IMR-90 (cell line): ENCODE measurements around the gene THADA. TPM values are rescaled to one million over a fixed set of nuclear protein-coding genes. Genes with fewer than 3 reads are reported as not detected.

Experiments used
- ATAC-seq: fragments of 200-7000 bp; cut with Tn5 transposase; 2 replicates; pipeline ENCODE4 v1.9.1; 2020; ENCODE audit warnings: low read depth, mild to moderate bottlenecking, moderate library complexity
- BruUV-seq: library from RNA; stranded (reverse); fragments of 400-500 nt; replicated peaks from 2 replicates; lab custom pipeline; 2021; lab: Mats Ljungman, UMichigan
- CTCF ChIA-PET: fragments of 300-600 bp; formaldehyde crosslinking; extraction: SDS; loops from one replicate; lab custom pipeline; 2021; ENCODE audit warnings: antibody characterized with exemption; lab: Yijun Ruan, JAX
- POLR2A ChIA-PET: fragments of 300-600 bp; sonication (Branson Sonifier 250); formaldehyde crosslinking; loops from one replicate; lab custom pipeline; 2022; ENCODE audit warnings: antibody characterized with exemption; ENCODE audit not compliant: unreplicated experiment; lab: Charles Lee
- DNase-seq: peaks from one replicate; pipeline ENCODE4 v3.0.0; 2013
- H2AFZ ChIP-seq: replicated peaks from 2 replicates; pipeline ENCODE3; 2013; ENCODE audit warnings: low read length, mild to moderate bottlenecking; ENCODE audit not compliant: poor library complexity
- H2AK5ac ChIP-seq: 2 replicates; pipeline ENCODE4 v1.6.1; 2013; ENCODE audit warnings: low read depth, low read length, inconsistent platforms
- H2AK9ac ChIP-seq: replicated peaks from 2 replicates; pipeline ENCODE3; 2013; ENCODE audit warnings: mild to moderate bottlenecking, low read depth, low read length, moderate library complexity; ENCODE audit not compliant: poor library complexity
- H2BK120ac ChIP-seq: 2 replicates; pipeline ENCODE4 v1.6.1; 2013; ENCODE audit warnings: low read depth, low read length, inconsistent platforms
- H2BK15ac ChIP-seq: 3 replicates; pipeline ENCODE4 v1.6.1; 2013; ENCODE audit warnings: low read depth, low read length, inconsistent platforms
- H2BK20ac ChIP-seq: 2 replicates; pipeline ENCODE4 v1.6.1; 2013; ENCODE audit warnings: low read depth, mild to moderate bottlenecking, inconsistent platforms, low read length, moderate library complexity
- H2BK5ac ChIP-seq: 2 replicates; pipeline ENCODE4 v1.6.1; 2013; ENCODE audit warnings: mild to moderate bottlenecking, low read depth, low read length, inconsistent platforms; ENCODE audit not compliant: poor library complexity, severe bottlenecking
- H3K14ac ChIP-seq: replicated peaks from 2 replicates; pipeline ENCODE4 v1.6.1; 2013; ENCODE audit warnings: low read depth, low read length, inconsistent platforms
- H3K18ac ChIP-seq: 2 replicates; pipeline ENCODE4 v1.6.1; 2013; ENCODE audit warnings: low read depth, low read length, control low read depth
- H3K23ac ChIP-seq: 2 replicates; pipeline ENCODE4 v1.6.1; 2013; ENCODE audit warnings: low read depth, low read length, inconsistent platforms
- H3K27ac ChIP-seq: 2 replicates; pipeline ENCODE4 v1.5.1; 2013; ENCODE audit warnings: mild to moderate bottlenecking, control low read depth, low read length; ENCODE audit not compliant: insufficient read depth
- H3K27me3 ChIP-seq: 2 replicates; pipeline ENCODE4 v1.6.1; 2013; ENCODE audit warnings: low read length; ENCODE audit not compliant: control insufficient read depth, insufficient read depth
- H3K36me3 ChIP-seq: 2 replicates; pipeline ENCODE4 v1.6.1; 2013; ENCODE audit warnings: low read length, mixed read lengths; ENCODE audit not compliant: control insufficient read depth, insufficient read depth
- H3K4ac ChIP-seq: 2 replicates; pipeline ENCODE4 v1.6.1; 2013; ENCODE audit warnings: low read depth, low read length, inconsistent platforms
- H3K4me1 ChIP-seq: 2 replicates; pipeline ENCODE4 v1.6.1; 2013; ENCODE audit warnings: low read length, mixed read lengths; ENCODE audit not compliant: control insufficient read depth, insufficient read depth
- H3K4me2 ChIP-seq: 2 replicates; pipeline ENCODE4 v1.6.1; 2013; ENCODE audit warnings: low read depth, mild to moderate bottlenecking, control low read depth, low read length, moderate library complexity
- H3K4me3 ChIP-seq: 2 replicates; pipeline ENCODE4 v1.5.1; 2013; ENCODE audit warnings: low read depth, mild to moderate bottlenecking, control low read depth, low read length, moderate library complexity; ENCODE audit not compliant: insufficient read depth
- H3K56ac ChIP-seq: 2 replicates; pipeline ENCODE4 v1.6.1; 2013; ENCODE audit warnings: low read length, inconsistent platforms; ENCODE audit not compliant: insufficient read depth; ENCODE audit errors: extremely low read depth
- H3K79me1 ChIP-seq, 2 experiments: 2 replicates each; pipeline ENCODE4 v1.6.1; 2013; ENCODE audit warnings: low read length in 2 of 2, inconsistent platforms in 1 of 2, low read depth in 1 of 2
- H3K9ac ChIP-seq: 2 replicates; pipeline ENCODE4 v1.6.1; 2013; ENCODE audit warnings: low read depth, low read length, control low read depth
- H3K9me1 ChIP-seq: 2 replicates; pipeline ENCODE4 v1.6.1; 2013; ENCODE audit warnings: low read length, inconsistent platforms; ENCODE audit not compliant: insufficient read depth
- H3K9me3 ChIP-seq: 2 replicates; pipeline ENCODE4 v1.6.1; 2013; ENCODE audit warnings: low read length; ENCODE audit not compliant: control insufficient read depth, insufficient read depth
- H4K20me1 ChIP-seq: 2 replicates; pipeline ENCODE4 v1.6.1; 2013; ENCODE audit warnings: low read length, inconsistent platforms; ENCODE audit not compliant: insufficient read depth
- H4K5ac ChIP-seq: 2 replicates; pipeline ENCODE4 v1.6.1; 2013; ENCODE audit warnings: mild to moderate bottlenecking, low read depth, low read length, control low read depth
- H4K8ac ChIP-seq, 2 experiments: 2 replicates each; pipeline ENCODE4 v1.6.1; 2013; ENCODE audit warnings: low read depth in 2 of 2, low read length in 2 of 2, control low read depth in 1 of 2, inconsistent platforms in 1 of 2
- H4K91ac ChIP-seq: 2 replicates; pipeline ENCODE4 v1.6.1; 2013; ENCODE audit warnings: low read depth, low read length, inconsistent platforms; ENCODE audit not compliant: insufficient read depth
- CEBPB ChIP-seq: IDR thresholded peaks from 2 replicates; pipeline ENCODE4 v1.6.1; 2012; ENCODE audit warnings: low read depth, low read length, improper control_type of control experiment
- CHD1 ChIP-seq: IDR thresholded peaks from 2 replicates; pipeline ENCODE4 v1.6.1; 2012; ENCODE audit warnings: low read depth, low read length, improper control_type of control experiment
- FOS ChIP-seq: fragments of 150-350 bp; IDR thresholded peaks from 2 replicates; pipeline ENCODE4 v1.6.1; 2016; ENCODE audit warnings: low read depth, low read length
- MAFK ChIP-seq: IDR thresholded peaks from 2 replicates; pipeline ENCODE4 v1.6.1; 2012; ENCODE audit warnings: low read depth, low read length, improper control_type of control experiment
- MXI1 ChIP-seq: IDR thresholded peaks from 2 replicates; pipeline ENCODE4 v1.6.1; 2012; ENCODE audit warnings: low read depth, mild to moderate bottlenecking, low read length, moderate library complexity, borderline replicate concordance
- NFE2L2 ChIP-seq: fragments of 150-350 bp; IDR thresholded peaks from 2 replicates; pipeline ENCODE4 v1.6.1; 2016; ENCODE audit warnings: low read depth, mild to moderate bottlenecking, low read length
- POLR2A ChIP-seq: IDR thresholded peaks from 2 replicates; pipeline ENCODE4 v1.6.1; 2012; ENCODE audit warnings: mild to moderate bottlenecking, low read depth, low read length
- RFX5 ChIP-seq: IDR thresholded peaks from 2 replicates; pipeline ENCODE4 v1.8.0; 2012; ENCODE audit warnings: low read depth, mild to moderate bottlenecking, low read length, moderate library complexity
- WGBS, 2 experiments: methylation state at CpG; one replicate each; pipeline versions ENCODE4 v1.1.5 to v1.1.7; 2013; ENCODE audit warnings: missing lambda C conversion rate in 2 of 2; ENCODE audit not compliant: insufficient read length in 1 of 2; ENCODE audit errors: extremely low coverage in 2 of 2; 5-methylcytosine and 5-hydroxymethylcytosine counted together
- dilution Hi-C: fragments of 300-500 bp; cut with HindIII; formaldehyde crosslinking; loops from one replicate; pipeline ENCODE4 v1.14.3; 2018; ENCODE audit warnings: low sequenced_read_pairs; ENCODE audit not compliant: unreplicated experiment
- in situ Hi-C: fragments of 300-500 bp; cut with MboI; formaldehyde crosslinking; loops from 3 replicates; pipeline ENCODE4 v1.14.3; 2019; ENCODE audit warnings: low sequenced_read_pairs, inconsistent platforms, mixed read lengths
- intact Hi-C: fragments of 100-400 bp; cut with micrococcal nuclease; formaldehyde crosslinking; loops from 2 replicates; pipeline ENCODE4 v1.10.0; 2022
- polyA plus RNA-seq, 3 experiments: library from polyadenylated mRNA; depleted of rRNA; stranded (reverse); fragments of >200 nt; gene quantifications; 2 replicates each; pipeline ENCODE4 v1.2.3, GENCODE V29; 2012; ENCODE audit warnings: low replicate concordance in 1 of 3
- total RNA-seq: library from RNA; depleted of rRNA; stranded (reverse); fragments of >200 nt; gene quantifications from 2 replicates; pipeline ENCODE4 v1.2.3, GENCODE V29; 2012
- TF ChIP-seq, protein P1 (sequence below): conservative IDR thresholded peaks from 2 replicates; pipeline ENCODE4 v1.5.1; 2012; ENCODE audit warnings: mild to moderate bottlenecking, low read depth, low read length, improper control_type of control experiment
- TF ChIP-seq, protein P2 (sequence below): fragments of 150-350 bp; IDR thresholded peaks from 2 replicates; pipeline ENCODE4 v1.6.1; 2016; ENCODE audit warnings: low read depth, mild to moderate bottlenecking, low read length, moderate library complexity, borderline replicate concordance
- TF ChIP-seq, protein P3 (sequence below): fragments of 150-350 bp; IDR thresholded peaks from 2 replicates; pipeline ENCODE4 v1.6.1; 2017; ENCODE audit warnings: mild to moderate bottlenecking, antibody characterized with exemption, low read length, low read depth

THADA gene
- total and polyA plus RNA-seq, 2 of the 4 experiments (the other 2 are of a cell fraction), result 10.5 to 21.3 TPM

DNA sequence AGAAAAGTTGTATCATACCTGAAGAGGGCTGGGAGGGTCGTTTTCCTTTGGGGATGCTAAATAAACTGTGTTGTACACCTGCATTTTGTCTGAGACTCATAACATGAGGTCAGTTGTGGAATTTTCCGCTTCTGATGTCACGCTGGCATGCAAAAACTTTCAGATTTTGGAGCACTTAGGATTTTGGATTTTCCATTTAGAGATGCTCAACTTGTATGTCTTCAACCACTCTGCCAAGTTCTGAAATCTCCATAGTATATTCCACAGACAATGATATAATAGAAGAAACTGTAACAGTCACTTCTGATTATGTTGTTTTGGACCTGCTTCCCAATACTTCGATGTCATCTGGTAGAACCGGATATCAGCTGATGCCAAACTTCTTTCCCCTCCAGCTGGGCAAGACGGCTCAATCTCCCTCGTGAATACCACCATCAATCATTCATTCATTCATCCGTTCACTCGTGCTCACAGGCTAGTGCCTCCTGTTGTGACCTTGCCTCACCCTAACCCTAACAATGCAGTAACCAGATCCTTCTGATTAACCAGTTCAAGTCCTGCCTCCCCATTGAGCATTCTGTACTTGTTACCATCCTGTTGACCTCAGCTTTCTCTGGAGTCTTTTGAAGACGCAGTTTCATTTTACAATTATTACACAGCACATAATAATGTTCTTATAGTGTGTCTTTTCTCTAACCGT is 35.9 kb upstream of the THADA start:
- no TSS peak for BruUV-seq
- H4K5ac ChIP-seq, result no peak overlapping the region
- no peak overlapping the region for H3K4me2 ChIP-seq
- H2BK120ac ChIP-seq, result no peak overlapping the region
- H3K9ac ChIP-seq, result no peak overlapping the region
- no peak overlapping the region for H3K18ac ChIP-seq
- no peak overlapping the region for H3K23ac ChIP-seq
- H2AFZ ChIP-seq, result no peak overlapping the region
- H2BK20ac ChIP-seq, result no peak overlapping the region
- no peaks in the 10 kb centered on the region for H4K20me1 ChIP-seq
- no peak overlapping the region for H3K27ac ChIP-seq
- ATAC-seq (no peak), DNase-seq (no peak)
- in situ Hi-C loops (no loop called here), intact Hi-C loops (no loop called here), dilution Hi-C loops (no loop called here)
- H2AK5ac ChIP-seq, result no peak overlapping the region
- H3K27me3 ChIP-seq, result peaks cover 22% of the 10 kb centered on the region
- peaks cover 2% of the 10 kb centered on the region; the same call in 1 of the 2 replicates for H3K9me1 ChIP-seq
- H3K9me3 ChIP-seq, result no peaks in the 10 kb centered on the region
- H2BK15ac ChIP-seq, result no peak overlapping the region
- no peak overlapping the region for H3K4me3 ChIP-seq
- H4K8ac ChIP-seq, result no peak overlapping the region
- H3K36me3 ChIP-seq, result no peaks in the 10 kb centered on the region
- no peak overlapping the region for H3K14ac ChIP-seq
- TF ChIP-seq, protein P1, sequence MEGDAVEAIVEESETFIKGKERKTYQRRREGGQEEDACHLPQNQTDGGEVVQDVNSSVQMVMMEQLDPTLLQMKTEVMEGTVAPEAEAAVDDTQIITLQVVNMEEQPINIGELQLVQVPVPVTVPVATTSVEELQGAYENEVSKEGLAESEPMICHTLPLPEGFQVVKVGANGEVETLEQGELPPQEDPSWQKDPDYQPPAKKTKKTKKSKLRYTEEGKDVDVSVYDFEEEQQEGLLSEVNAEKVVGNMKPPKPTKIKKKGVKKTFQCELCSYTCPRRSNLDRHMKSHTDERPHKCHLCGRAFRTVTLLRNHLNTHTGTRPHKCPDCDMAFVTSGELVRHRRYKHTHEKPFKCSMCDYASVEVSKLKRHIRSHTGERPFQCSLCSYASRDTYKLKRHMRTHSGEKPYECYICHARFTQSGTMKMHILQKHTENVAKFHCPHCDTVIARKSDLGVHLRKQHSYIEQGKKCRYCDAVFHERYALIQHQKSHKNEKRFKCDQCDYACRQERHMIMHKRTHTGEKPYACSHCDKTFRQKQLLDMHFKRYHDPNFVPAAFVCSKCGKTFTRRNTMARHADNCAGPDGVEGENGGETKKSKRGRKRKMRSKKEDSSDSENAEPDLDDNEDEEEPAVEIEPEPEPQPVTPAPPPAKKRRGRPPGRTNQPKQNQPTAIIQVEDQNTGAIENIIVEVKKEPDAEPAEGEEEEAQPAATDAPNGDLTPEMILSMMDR, result no peak
- no peak for TF ChIP-seq RFX5
- no peak for TF ChIP-seq MAFK
- no peak for TF ChIP-seq CHD1
- TF ChIP-seq, protein P2, sequence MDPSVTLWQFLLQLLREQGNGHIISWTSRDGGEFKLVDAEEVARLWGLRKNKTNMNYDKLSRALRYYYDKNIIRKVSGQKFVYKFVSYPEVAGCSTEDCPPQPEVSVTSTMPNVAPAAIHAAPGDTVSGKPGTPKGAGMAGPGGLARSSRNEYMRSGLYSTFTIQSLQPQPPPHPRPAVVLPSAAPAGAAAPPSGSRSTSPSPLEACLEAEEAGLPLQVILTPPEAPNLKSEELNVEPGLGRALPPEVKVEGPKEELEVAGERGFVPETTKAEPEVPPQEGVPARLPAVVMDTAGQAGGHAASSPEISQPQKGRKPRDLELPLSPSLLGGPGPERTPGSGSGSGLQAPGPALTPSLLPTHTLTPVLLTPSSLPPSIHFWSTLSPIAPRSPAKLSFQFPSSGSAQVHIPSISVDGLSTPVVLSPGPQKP, result no peak
- TF ChIP-seq CEBPB, result no peak
- no peak for TF ChIP-seq POLR2A
- no peak for TF ChIP-seq MXI1
- no peak for TF ChIP-seq NFE2L2
- TF ChIP-seq, protein P3, sequence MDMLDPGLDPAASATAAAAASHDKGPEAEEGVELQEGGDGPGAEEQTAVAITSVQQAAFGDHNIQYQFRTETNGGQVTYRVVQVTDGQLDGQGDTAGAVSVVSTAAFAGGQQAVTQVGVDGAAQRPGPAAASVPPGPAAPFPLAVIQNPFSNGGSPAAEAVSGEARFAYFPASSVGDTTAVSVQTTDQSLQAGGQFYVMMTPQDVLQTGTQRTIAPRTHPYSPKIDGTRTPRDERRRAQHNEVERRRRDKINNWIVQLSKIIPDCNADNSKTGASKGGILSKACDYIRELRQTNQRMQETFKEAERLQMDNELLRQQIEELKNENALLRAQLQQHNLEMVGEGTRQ, result no peak
- TF ChIP-seq FOS, result no peak
- no peak overlapping the region for H2BK5ac ChIP-seq
- H3K4ac ChIP-seq, result no peak overlapping the region
- POLR2A ChIA-PET, result no interaction called here
- H3K4me1 ChIP-seq, result peaks cover 5% of the 10 kb centered on the region; the same call in 1 of the 2 replicates
- H3K56ac ChIP-seq, result no peak overlapping the region
- no peak overlapping the region for H4K91ac ChIP-seq
- WGBS, 2 experiments, result 39% methylated on average over 4 of the region's 11 CpGs; no CpG with 5 or more reads in 1 of the 2 experiments
- CTCF ChIA-PET, result interaction anchor here (0.6 kb wide), 1 partner anchor 15 kb away, joined by 3 read pairs; no protein-coding TSS in a partner anchor
- H3K79me1 ChIP-seq, result no peaks in the 10 kb centered on the region
- no peak overlapping the region for H2AK9ac ChIP-seq
